ENCODE measurements around the gene SPHK2.

The SPHK2 gene

GRCh38 chr19:48624067-48624594, 4.8 kb downstream of the SPHK2 start:
- Histone ChIP-seq H3K4me3 (ENCODE audit: low read length in 2 of 2) (peak overlapping the region; percentile 69 to 77), H3K27ac (ENCODE audit: low read depth in 2 of 2, low read length in 2 of 2) (peak overlapping the region; percentile 86 to 89), H3K27me3 (ENCODE audit: control insufficient read depth in 2 of 2, insufficient read depth in 2 of 2, low read length in 2 of 2) (no peaks in the 10 kb centered on the region), H3K9ac (ENCODE audit: low read depth in 1 of 2, low read length in 2 of 2) (peak overlapping the region; percentile 79), H3K36me3 (ENCODE audit: control insufficient read depth in 2 of 2, insufficient read depth in 2 of 2, low read length in 2 of 2) (peaks cover 0 to 2% of the 10 kb centered on the region in 2 donors), H3K9me3 (ENCODE audit: control insufficient read depth in 2 of 2, low read length in 2 of 2) (no peaks in the 10 kb centered on the region), H3K4me1 (ENCODE audit: control insufficient read depth in 2 of 2, insufficient read depth in 2 of 2, low read length in 2 of 2) (peaks cover 37 to 55% of the 10 kb centered on the region in 2 donors)

GRCh38 chr19:48624791-48625723, 5.8 kb downstream of the SPHK2 start:
- no peaks in the 10 kb centered on the region for H3K9me3 ChIP-seq (ENCODE audit: control insufficient read depth in 2 of 2, low read length in 2 of 2)
- H3K36me3 ChIP-seq (ENCODE audit: control insufficient read depth in 2 of 2, insufficient read depth in 2 of 2, low read length in 2 of 2): peaks cover 2% of the 10 kb centered on the region in 2 donors
- peak overlapping the region; percentile 86 to 89 for H3K27ac ChIP-seq (ENCODE audit: low read depth in 2 of 2, low read length in 2 of 2)
- peak overlapping the region; percentile 69 to 77 for H3K4me3 ChIP-seq (ENCODE audit: low read length in 2 of 2)
- peak overlapping the region; percentile 79 for H3K9ac ChIP-seq (ENCODE audit: low read depth in 1 of 2, low read length in 2 of 2)
- peaks cover 34 to 54% of the 10 kb centered on the region in 2 donors for H3K4me1 ChIP-seq (ENCODE audit: control insufficient read depth in 2 of 2, insufficient read depth in 2 of 2, low read length in 2 of 2)
- no peaks in the 10 kb centered on the region for H3K27me3 ChIP-seq (ENCODE audit: control insufficient read depth in 2 of 2, insufficient read depth in 2 of 2, low read length in 2 of 2)

GRCh38 chr19:48625891-48626327, 6.6 kb downstream of the SPHK2 start:
- H3K9me3 ChIP-seq (ENCODE audit: control insufficient read depth in 2 of 2, low read length in 2 of 2): no peaks in the 10 kb centered on the region
- no peaks in the 10 kb centered on the region for H3K27me3 ChIP-seq (ENCODE audit: control insufficient read depth in 2 of 2, insufficient read depth in 2 of 2, low read length in 2 of 2)
- peaks cover 2% of the 10 kb centered on the region in 2 donors for H3K36me3 ChIP-seq (ENCODE audit: control insufficient read depth in 2 of 2, insufficient read depth in 2 of 2, low read length in 2 of 2)
- H3K9ac ChIP-seq (ENCODE audit: low read depth in 1 of 2, low read length in 2 of 2): peak overlapping the region in 1 of 2 donors; percentile 79
- peak overlapping the region in 1 of 2 donors; percentile 69 for H3K4me3 ChIP-seq (ENCODE audit: low read length in 2 of 2)
- peak overlapping the region; percentile 86 to 89 for H3K27ac ChIP-seq (ENCODE audit: low read depth in 2 of 2, low read length in 2 of 2)
- peaks cover 40 to 62% of the 10 kb centered on the region in 2 donors for H3K4me1 ChIP-seq (ENCODE audit: control insufficient read depth in 2 of 2, insufficient read depth in 2 of 2, low read length in 2 of 2)

GRCh38 chr19:48627201-48627864, 8.0 kb downstream of the SPHK2 start:
- Histone ChIP-seq H3K4me1 (ENCODE audit: control insufficient read depth in 2 of 2, insufficient read depth in 2 of 2, low read length in 2 of 2) (peaks cover 43 to 67% of the 10 kb centered on the region in 2 donors), H3K36me3 (ENCODE audit: control insufficient read depth in 2 of 2, insufficient read depth in 2 of 2, low read length in 2 of 2) (peaks cover 5 to 11% of the 10 kb centered on the region in 2 donors), H3K4me3 (ENCODE audit: low read length in 2 of 2) (no peak overlapping the region), H3K9me3 (ENCODE audit: control insufficient read depth in 2 of 2, low read length in 2 of 2) (no peaks in the 10 kb centered on the region), H3K27ac (ENCODE audit: low read depth in 2 of 2, low read length in 2 of 2) (peak overlapping the region; percentile 85 to 86), H3K9ac (ENCODE audit: low read depth in 1 of 2, low read length in 2 of 2) (peak overlapping the region; percentile 17 to 41), H3K27me3 (ENCODE audit: control insufficient read depth in 2 of 2, insufficient read depth in 2 of 2, low read length in 2 of 2) (no peaks in the 10 kb centered on the region)

GRCh38 chr19:48627865-48628314, 8.6 kb downstream of the SPHK2 start:
- peak overlapping the region; percentile 85 to 86 for H3K27ac ChIP-seq (ENCODE audit: low read depth in 2 of 2, low read length in 2 of 2)
- peaks cover 8 to 16% of the 10 kb centered on the region in 2 donors for H3K36me3 ChIP-seq (ENCODE audit: control insufficient read depth in 2 of 2, insufficient read depth in 2 of 2, low read length in 2 of 2)
- H3K27me3 ChIP-seq (ENCODE audit: control insufficient read depth in 2 of 2, insufficient read depth in 2 of 2, low read length in 2 of 2): no peaks in the 10 kb centered on the region
- no peak overlapping the region for H3K4me3 ChIP-seq (ENCODE audit: low read length in 2 of 2)
- peak overlapping the region in 1 of 2 donors; percentile 41 for H3K9ac ChIP-seq (ENCODE audit: low read depth in 1 of 2, low read length in 2 of 2)
- peaks cover 49 to 72% of the 10 kb centered on the region in 2 donors for H3K4me1 ChIP-seq (ENCODE audit: control insufficient read depth in 2 of 2, insufficient read depth in 2 of 2, low read length in 2 of 2)
- no peaks in the 10 kb centered on the region for H3K9me3 ChIP-seq (ENCODE audit: control insufficient read depth in 2 of 2, low read length in 2 of 2)

GRCh38 chr19:48628486-48629296, 9.4 kb downstream of the SPHK2 start:
- Histone ChIP-seq H3K27ac (ENCODE audit: low read depth in 2 of 2, low read length in 2 of 2) (peak overlapping the region in 1 of 2 donors; percentile 32), H3K4me3 (ENCODE audit: low read length in 2 of 2) (no peak overlapping the region), H3K9me3 (ENCODE audit: control insufficient read depth in 2 of 2, low read length in 2 of 2) (no peaks in the 10 kb centered on the region), H3K36me3 (ENCODE audit: control insufficient read depth in 2 of 2, insufficient read depth in 2 of 2, low read length in 2 of 2) (peaks cover 8 to 18% of the 10 kb centered on the region in 2 donors), H3K27me3 (ENCODE audit: control insufficient read depth in 2 of 2, insufficient read depth in 2 of 2, low read length in 2 of 2) (no peaks in the 10 kb centered on the region), H3K9ac (ENCODE audit: low read depth in 1 of 2, low read length in 2 of 2) (no peak overlapping the region), H3K4me1 (ENCODE audit: control insufficient read depth in 2 of 2, insufficient read depth in 2 of 2, low read length in 2 of 2) (peaks cover 51 to 74% of the 10 kb centered on the region in 2 donors)

GRCh38 chr19:48629297-48629598, 9.9 kb downstream of the SPHK2 start:
- H3K27ac ChIP-seq (ENCODE audit: low read depth in 2 of 2, low read length in 2 of 2): peak overlapping the region; percentile 86 to 89
- H3K36me3 ChIP-seq (ENCODE audit: control insufficient read depth in 2 of 2, insufficient read depth in 2 of 2, low read length in 2 of 2): peaks cover 8 to 18% of the 10 kb centered on the region in 2 donors
- H3K9ac ChIP-seq (ENCODE audit: low read depth in 1 of 2, low read length in 2 of 2): no peak overlapping the region

GRCh38 chr19:48629599-48630295, 10.4 kb downstream of the SPHK2 start:
- Histone ChIP-seq H3K4me1 (ENCODE audit: control insufficient read depth in 2 of 2, insufficient read depth in 2 of 2, low read length in 2 of 2) (peaks cover 53 to 77% of the 10 kb centered on the region in 2 donors), H3K9me3 (ENCODE audit: control insufficient read depth in 2 of 2, low read length in 2 of 2) (no peaks in the 10 kb centered on the region), H3K27ac (ENCODE audit: low read depth in 2 of 2, low read length in 2 of 2) (peak overlapping the region; percentile 86 to 89), H3K4me3 (ENCODE audit: low read length in 2 of 2) (peak overlapping the region in 1 of 2 donors; percentile 43), H3K27me3 (ENCODE audit: control insufficient read depth in 2 of 2, insufficient read depth in 2 of 2, low read length in 2 of 2) (no peaks in the 10 kb centered on the region), H3K9ac (ENCODE audit: low read depth in 1 of 2, low read length in 2 of 2) (peak overlapping the region; percentile 34 to 68), H3K36me3 (ENCODE audit: control insufficient read depth in 2 of 2, insufficient read depth in 2 of 2, low read length in 2 of 2) (peaks cover 8 to 18% of the 10 kb centered on the region in 2 donors)

More at GRCh38 chr19:48629297-48629598, 9.9 kb downstream of the SPHK2 start:
- no peak overlapping the region for H3K4me3 ChIP-seq (ENCODE audit: low read length in 2 of 2)
- H3K9me3 ChIP-seq (ENCODE audit: control insufficient read depth in 2 of 2, low read length in 2 of 2): no peaks in the 10 kb centered on the region
- peaks cover 54 to 77% of the 10 kb centered on the region in 2 donors for H3K4me1 ChIP-seq (ENCODE audit: control insufficient read depth in 2 of 2, insufficient read depth in 2 of 2, low read length in 2 of 2)
- no peaks in the 10 kb centered on the region for H3K27me3 ChIP-seq (ENCODE audit: control insufficient read depth in 2 of 2, insufficient read depth in 2 of 2, low read length in 2 of 2)
